ENCODE results near the gene SLC47A2. TPM values are rescaled to one million over a fixed set of nuclear protein-coding genes. Genes with fewer than 3 reads are reported as not detected.

SLC47A2 gene
- total and polyA plus RNA-seq, 2 experiments from 2014 or later, result not detected

GRCh38 chr17:19747159-19747719 is 30.9 kb upstream of the SLC47A2 start:
- Mint-ChIP-seq H3K9me3 (no peaks in the 10 kb centered on the region), H3K4me3 (no peak overlapping the region), H3K27ac (no peak overlapping the region), H3K4me1 (peaks cover 19% of the 10 kb centered on the region), H3K36me3 (ENCODE audit: low read depth) (no peaks in the 10 kb centered on the region), H3K27me3 (ENCODE audit: insufficient read depth, low read depth, poor library complexity) (peaks cover 15% of the 10 kb centered on the region)
- no peaks in the 10 kb centered on the region for H3K79me2 ChIP-seq (replicated peaks; ENCODE audit: insufficient read depth)
- peaks cover 5% of the 10 kb centered on the region; the same call in 1 of the 2 replicates for H3K27me3 ChIP-seq (ENCODE audit: insufficient read depth)
- no peak for DNase-seq (ENCODE audit: low spot score)
- TF ChIP-seq NANOG (IDR thresholded peaks at IDR 0.05; ENCODE audit: borderline replicate concordance), result no peak
- no peak for TF ChIP-seq CTCF (conservative IDR thresholded peaks at IDR 0.05; ENCODE audit: low read depth in 2 of 2)
- no peak for TF ChIP-seq EZH2phosphoT487 (IDR thresholded peaks at IDR 0.05; ENCODE audit: unreplicated experiment)
- no peak for TF ChIP-seq ETS1 (IDR thresholded peaks at IDR 0.05)
- TF ChIP-seq ZNF114 (CRISPR knock-in tag; IDR thresholded peaks at IDR 0.05), result no peak
- TF ChIP-seq POLR2AphosphoS5 (IDR thresholded peaks at IDR 0.05; ENCODE audit: low read depth), result no peak
- no peak for TF ChIP-seq JUNB (IDR thresholded peaks at IDR 0.05; ENCODE audit: unreplicated experiment)
- no peak for TF ChIP-seq EZH2 (IDR thresholded peaks at IDR 0.05; ENCODE audit: low read depth, unreplicated experiment)
- TF ChIP-seq ZNF462 (CRISPR knock-in tag; IDR thresholded peaks at IDR 0.05), result no peak
- TF ChIP-seq ZNF331 (CRISPR knock-in tag; IDR thresholded peaks at IDR 0.05; ENCODE audit: low read depth), result no peak
- TF ChIP-seq CREB1 (CRISPR knock-in tag; IDR thresholded peaks at IDR 0.05; ENCODE audit: low read depth), result no peak
- TF ChIP-seq STAT1 (IDR thresholded peaks at IDR 0.05; ENCODE audit: unreplicated experiment), result no peak
- TF ChIP-seq REST (IDR thresholded peaks at IDR 0.05; ENCODE audit: unreplicated experiment), result no peak
- no peaks in the 10 kb centered on the region for H4K20me1 ChIP-seq (replicated peaks; ENCODE audit: insufficient read depth)
- no peak for ATAC-seq
- H3K27ac ChIP-seq (ENCODE audit: low read depth), result no peak overlapping the region
- 0 out of 2 replicates have a peak, but pooled peaks cover 3% of the 10 kb centered on the region for H3F3A ChIP-seq (replicated peaks; ENCODE audit: low read depth)
- no peaks in the 10 kb centered on the region for H3K36me3 ChIP-seq (ENCODE audit: insufficient read depth)
- H2AFZ ChIP-seq, result no peak overlapping the region
- H3K9me2 ChIP-seq (ENCODE audit: insufficient read depth), result no peaks in the 10 kb centered on the region
- H3K4me2 ChIP-seq, result no peak overlapping the region
- H3K4me3 ChIP-seq, result no peak overlapping the region
- peaks cover 10% of the 10 kb centered on the region; the same call in 1 of the 2 replicates for H3K4me1 ChIP-seq (ENCODE audit: insufficient read depth)
